ENCODE measurements around the gene CPB1.
A peak's percentile ranks its signal among the peaks of the same experiment; 100 is the strongest.

The CPB1 gene

DNA sequence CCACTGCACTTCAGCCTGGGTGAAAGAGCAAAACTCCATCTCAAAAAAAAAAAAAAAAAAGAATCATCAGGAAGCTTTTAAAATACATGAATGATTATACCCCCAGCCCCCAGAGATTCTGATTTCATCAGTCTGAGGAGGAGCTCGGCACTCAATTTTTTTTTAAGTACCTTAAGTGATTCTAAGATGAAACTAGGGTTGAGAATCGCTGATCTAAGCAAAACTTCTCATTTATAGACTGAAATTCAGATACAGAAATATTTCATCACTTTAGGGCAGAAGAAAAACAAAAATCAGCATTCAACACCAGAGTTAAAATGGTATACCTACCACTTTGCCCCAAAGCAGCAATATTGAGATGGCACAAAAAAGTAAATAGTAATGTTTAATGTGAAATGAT lies 62.2 kb downstream of the CPB1 start:
- no peak for DNase-seq

DNA sequence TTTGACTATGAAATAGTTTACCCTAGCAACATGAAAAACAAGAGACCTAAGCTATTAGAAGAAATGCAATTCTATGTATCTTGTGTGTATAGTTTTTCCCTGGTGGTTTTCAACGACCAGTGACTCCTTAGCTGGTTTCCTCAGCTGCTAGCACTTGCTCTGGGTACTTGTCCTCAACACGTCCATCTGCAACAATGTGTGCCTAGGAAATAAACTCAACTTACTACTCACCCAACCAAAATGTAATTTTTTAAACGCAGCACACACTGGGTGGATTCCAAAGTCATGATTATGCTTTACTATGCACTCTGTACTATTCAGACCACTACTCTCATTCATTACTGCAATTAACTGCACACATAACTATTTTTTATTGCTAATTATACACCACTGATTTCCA lies 68.5 kb downstream of the CPB1 start:
- DNase-seq: peak; percentile 59

DNA sequence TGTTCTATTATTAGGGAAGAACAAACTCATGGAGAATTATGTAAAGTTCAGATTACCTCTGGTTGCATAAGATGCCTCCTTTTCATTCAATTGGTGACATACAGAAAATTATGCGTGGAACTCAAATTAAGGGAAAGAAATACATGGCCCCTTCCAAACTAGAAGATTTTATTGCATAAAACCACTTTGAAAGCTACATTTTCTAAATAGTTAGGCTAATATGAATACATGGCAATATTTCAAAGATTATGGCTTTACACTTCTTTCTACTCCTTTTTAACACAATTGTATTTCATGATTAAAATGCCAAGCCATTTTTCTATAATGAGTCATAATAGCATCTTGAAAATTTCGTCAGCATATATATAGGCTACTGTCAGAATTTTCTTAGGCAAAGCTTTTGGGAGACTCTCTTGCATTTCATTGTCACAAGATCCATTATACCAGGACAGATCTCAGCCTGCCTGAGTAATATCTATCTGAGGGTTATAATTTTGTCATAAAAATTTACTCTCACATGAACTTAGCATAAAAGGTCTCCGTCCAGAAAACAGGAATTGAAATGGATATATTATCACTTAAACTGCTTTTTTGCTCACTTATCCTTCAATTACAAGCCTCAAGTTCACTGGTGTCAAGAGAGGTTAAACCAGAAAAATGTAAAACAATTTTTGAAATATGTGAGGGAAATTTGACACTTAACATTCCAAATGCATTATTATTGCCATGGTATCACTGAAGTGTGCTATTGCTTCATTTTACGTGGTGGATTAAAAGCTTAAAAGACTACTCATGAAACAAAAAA lies 74.6 kb downstream of the CPB1 start:
- DNase-seq: peak; percentile 89

GRCh38 chr3:148903022-148903442 lies 75.4 kb downstream of the CPB1 start:
- peak; percentile 86 for DNase-seq

DNA sequence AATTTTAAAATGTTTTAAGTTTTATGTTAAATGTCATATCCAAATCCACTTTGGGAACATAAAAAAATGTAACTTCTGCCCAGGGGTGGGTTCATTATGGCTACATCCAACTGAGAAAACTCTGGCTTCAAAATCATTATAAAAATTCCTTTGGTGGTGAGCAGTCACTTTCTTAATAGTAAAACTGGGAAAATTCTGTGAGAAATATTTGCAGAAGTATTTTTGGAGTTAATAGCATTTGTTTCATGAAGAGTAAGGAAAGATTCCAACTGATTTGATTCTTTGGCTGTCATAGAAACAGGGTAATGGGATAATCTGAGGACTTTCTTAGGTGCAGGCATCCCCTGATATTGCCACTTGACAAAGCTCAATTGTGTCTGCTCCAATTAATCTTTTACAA lies 76.3 kb downstream of the CPB1 start:
- DNase-seq: no peak

DNA sequence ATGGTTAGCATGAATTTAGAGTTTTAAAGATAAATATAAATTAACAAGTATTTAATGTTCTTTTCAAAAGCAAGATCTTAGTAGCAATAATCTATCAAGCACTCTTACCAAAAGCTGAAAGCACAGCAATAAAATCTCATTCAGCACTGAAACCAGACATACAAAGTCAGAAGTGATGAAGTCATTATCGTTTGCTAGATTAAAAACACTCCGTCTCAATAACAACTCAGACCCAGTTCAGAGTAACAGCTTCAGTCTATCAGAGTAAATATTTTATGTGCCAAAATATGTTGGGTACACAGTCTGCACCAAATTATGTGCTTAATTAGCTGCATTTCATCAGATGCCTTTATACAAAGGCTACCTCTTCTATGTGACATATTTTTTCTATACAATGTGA lies 79.1 kb downstream of the CPB1 start:
- no peak for DNase-seq
